ENCODE measurements around the gene SMIM24. TPM values are rescaled to one million over a fixed set of nuclear protein-coding genes. Genes with fewer than 3 reads are reported as not detected.
"Not testable (repeated sequence)": the region's sequence is repeated elsewhere in the genome, so short reads cannot be mapped to it uniquely, and the experiment has no call there.

Gene SMIM24
- 1 to 10 TPM; 5.2 to 6.0 TPM for total RNA-seq

DNA sequence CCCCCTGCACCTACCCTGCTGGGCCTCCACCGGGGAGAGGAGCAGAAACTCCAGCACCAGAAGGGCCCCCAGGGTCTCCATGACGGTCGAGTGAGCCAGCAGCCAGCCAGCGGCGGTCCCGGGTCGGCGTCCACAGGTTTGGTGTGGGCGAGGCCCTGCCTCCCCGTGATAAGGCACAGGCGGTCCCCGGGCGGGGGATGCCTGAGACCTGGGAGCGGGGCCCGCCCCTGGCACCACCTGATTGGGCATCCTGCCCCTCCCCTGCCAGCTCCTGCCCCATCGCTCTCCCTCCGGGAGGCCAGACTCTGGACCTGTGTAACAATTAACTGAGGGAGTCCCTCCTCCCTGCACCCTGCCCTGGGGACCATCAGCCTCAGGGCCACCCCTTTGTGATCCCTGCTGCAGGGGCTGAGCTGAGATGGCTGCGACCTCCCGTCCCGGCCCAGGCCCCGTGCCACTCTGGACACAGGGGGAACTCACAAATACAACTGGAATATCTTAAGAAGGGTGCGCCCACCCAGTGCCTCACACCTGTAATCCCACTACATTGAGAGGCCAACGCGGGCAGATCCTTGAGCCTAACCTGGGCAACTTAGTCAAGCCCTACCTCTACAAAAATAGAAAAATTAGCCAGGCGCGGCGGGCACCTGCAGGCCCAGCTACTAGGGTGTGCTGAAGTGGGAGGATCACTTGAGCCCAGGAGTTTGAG is at the start of gene SMIM24:
Gene SMIM24, minus strand, starts transcription at position 143 of the 709 bp plus-strand sequence. Its CDS starts 62 bp downstream, at position 81.
- Mint-ChIP-seq H3K4me1 (peaks cover 20% of the 10 kb centered on the region), H3K36me3 (no peaks in the 10 kb centered on the region), H3K27ac (peak within 1 kb of the TSS; percentile 96), H3K27me3 (peaks cover 3% of the 10 kb centered on the region), H3K9me3 (no peaks in the 10 kb centered on the region), H3K4me3 (peak within 1 kb of the TSS; percentile 91)
- DNase-seq (no peak), ATAC-seq (ENCODE audit: low read depth) (no peak)
- POLR2A ChIA-PET: interaction anchor here (1.7 kb wide), 1 partner anchor 19 kb away, joined by 4 read pairs; no protein-coding TSS in a partner anchor

DNA sequence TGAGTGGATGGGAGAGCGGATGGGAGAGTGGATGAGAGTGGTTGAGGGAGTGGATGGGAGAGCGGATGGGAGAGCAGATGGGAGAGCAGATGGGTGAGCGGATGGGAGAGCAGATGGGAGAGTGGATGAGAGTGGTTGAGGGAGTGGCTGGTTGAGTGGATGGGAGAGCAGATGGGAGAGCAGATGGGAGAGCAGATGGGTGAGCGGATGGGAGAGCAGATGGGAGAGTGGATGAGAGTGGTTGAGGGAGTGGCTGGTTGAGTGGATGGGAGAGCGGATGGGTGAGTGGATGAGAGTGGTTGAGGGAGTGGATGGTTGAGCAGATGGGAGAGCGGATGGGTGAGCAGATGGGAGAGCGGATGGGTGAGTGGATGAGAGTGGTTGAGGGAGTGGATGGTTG is 49.0 kb upstream of the SMIM24 start:
- DNase-seq; H3K4me1 Mint-ChIP-seq; H3K9me3 Mint-ChIP-seq; ATAC-seq (ENCODE audit: low read depth); H3K27ac Mint-ChIP-seq; H3K4me3 Mint-ChIP-seq; POLR2A ChIA-PET; H3K27me3 Mint-ChIP-seq: not testable (repeated sequence)
- peaks cover 12% of the 10 kb centered on the region for H3K36me3 Mint-ChIP-seq

DNA sequence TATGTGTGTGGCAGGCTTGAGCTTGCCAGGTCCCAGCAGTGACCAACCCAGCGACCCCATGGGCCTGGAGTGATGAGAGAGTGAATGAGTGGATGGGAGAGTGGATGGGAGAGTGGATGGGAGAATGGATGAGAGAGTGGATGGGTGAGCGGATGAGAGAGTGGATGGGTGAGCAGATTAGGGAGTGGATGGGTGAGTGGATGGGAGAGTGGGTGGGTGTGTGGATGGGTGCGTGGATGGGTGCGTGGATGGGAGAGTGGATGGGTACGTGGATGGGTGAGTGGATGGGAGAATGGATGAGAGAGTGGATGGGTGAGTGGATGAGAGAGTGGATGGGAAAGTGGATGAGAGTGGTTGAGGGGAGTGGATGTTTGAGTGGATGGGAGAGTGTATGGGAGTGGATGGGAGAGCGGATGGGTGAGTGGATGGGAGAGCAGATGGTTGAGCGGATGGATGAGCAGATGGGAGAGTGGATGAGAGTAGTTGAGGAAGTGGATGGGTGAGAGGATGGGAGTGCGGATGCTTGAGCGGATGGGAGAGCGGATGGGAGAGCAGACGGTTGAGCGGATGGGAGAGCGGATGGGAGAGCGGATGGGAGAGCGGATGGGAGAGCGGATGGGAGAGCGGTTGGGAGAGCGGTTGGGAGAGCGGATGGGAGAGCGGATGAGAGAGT is 48.4 kb upstream of the SMIM24 start:
- no peak overlapping the region for H3K27ac Mint-ChIP-seq
- H3K9me3 Mint-ChIP-seq: no peaks in the 10 kb centered on the region
- H3K4me1 Mint-ChIP-seq: no peaks in the 10 kb centered on the region
- no peak for DNase-seq
- peaks cover 12% of the 10 kb centered on the region for H3K36me3 Mint-ChIP-seq
- POLR2A ChIA-PET: no interaction called here
- no peaks in the 10 kb centered on the region for H3K27me3 Mint-ChIP-seq
- H3K4me3 Mint-ChIP-seq: no peak overlapping the region
- ATAC-seq (ENCODE audit: low read depth): no peak

- H3K4me3 Mint-ChIP-seq: no peak overlapping the region
- no peaks in the 10 kb centered on the region for H3K4me1 Mint-ChIP-seq
These were observed 47.8 kb upstream of the SMIM24 start for GRCh38 chr19:3528080-3528479.

GRCh38 chr19:3527238-3527910 is 47.0 kb upstream of the SMIM24 start:
- Mint-ChIP-seq H3K27ac (no peak overlapping the region), H3K4me1 (no peaks in the 10 kb centered on the region), H3K9me3 (no peaks in the 10 kb centered on the region), H3K4me3 (no peak overlapping the region), H3K27me3 (no peaks in the 10 kb centered on the region), H3K36me3 (peaks cover 7% of the 10 kb centered on the region)
- no peak for DNase-seq
- POLR2A ChIA-PET: no interaction called here
- ATAC-seq (ENCODE audit: low read depth): no peak

More at GRCh38 chr19:3528080-3528479, 47.8 kb upstream of the SMIM24 start:
- no peak for DNase-seq
- no peaks in the 10 kb centered on the region for H3K9me3 Mint-ChIP-seq
- no peak overlapping the region for H3K27ac Mint-ChIP-seq
- POLR2A ChIA-PET: no interaction called here
- ATAC-seq (ENCODE audit: low read depth): no peak
- no peaks in the 10 kb centered on the region for H3K27me3 Mint-ChIP-seq
- peaks cover 9% of the 10 kb centered on the region for H3K36me3 Mint-ChIP-seq

GRCh38 chr19:3526507-3527237 is 46.3 kb upstream of the SMIM24 start:
- no peak for DNase-seq
- Mint-ChIP-seq H3K27me3 (no peaks in the 10 kb centered on the region), H3K36me3 (peaks cover 9% of the 10 kb centered on the region), H3K4me1 (no peaks in the 10 kb centered on the region), H3K4me3 (no peak overlapping the region), H3K9me3 (no peaks in the 10 kb centered on the region), H3K27ac (no peak overlapping the region)
- ATAC-seq (ENCODE audit: low read depth): no peak
- POLR2A ChIA-PET: no interaction called here

DNA sequence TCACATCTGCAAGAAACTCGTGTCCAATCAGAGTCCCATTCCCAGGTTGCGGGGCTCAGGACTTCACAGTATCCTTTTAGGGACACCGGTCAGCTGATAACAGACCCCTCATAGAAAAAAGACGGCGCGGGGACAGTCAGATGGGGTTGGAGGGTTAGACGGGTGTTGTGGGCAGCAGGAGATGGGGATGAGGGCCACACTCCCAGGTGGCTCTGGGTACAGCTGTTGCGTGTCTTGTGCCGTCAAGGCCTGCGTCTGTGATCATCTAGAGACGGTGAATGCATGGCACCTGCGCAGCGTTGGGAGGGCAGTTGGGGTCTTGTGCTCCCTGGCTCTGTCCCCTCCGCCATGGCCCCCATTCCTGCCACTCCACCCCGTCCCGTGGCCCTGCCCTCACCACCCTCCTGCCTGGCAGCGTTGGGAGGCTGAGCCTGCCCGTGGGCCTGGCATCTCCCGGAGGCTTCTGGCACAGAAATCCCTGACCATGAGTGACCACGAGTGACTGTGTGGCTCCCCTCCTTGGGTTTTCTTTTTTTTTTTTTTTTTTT is 44.7 kb upstream of the SMIM24 start:
- Mint-ChIP-seq H3K4me1 (peaks cover 5% of the 10 kb centered on the region), H3K27ac (no peak overlapping the region), H3K4me3 (no peak overlapping the region), H3K9me3 (no peaks in the 10 kb centered on the region), H3K27me3 (no peaks in the 10 kb centered on the region), H3K36me3 (peaks cover 13% of the 10 kb centered on the region)
- no peak for DNase-seq
- POLR2A ChIA-PET: no interaction called here
- no peak for ATAC-seq (ENCODE audit: low read depth)

GRCh38 chr19:3524078-3524842 is 43.9 kb upstream of the SMIM24 start:
- DNase-seq (no peak), ATAC-seq (ENCODE audit: low read depth) (no peak)
- Mint-ChIP-seq H3K4me3 (no peak overlapping the region), H3K36me3 (peaks cover 13% of the 10 kb centered on the region), H3K27ac (no peak overlapping the region), H3K9me3 (no peaks in the 10 kb centered on the region), H3K4me1 (peaks cover 5% of the 10 kb centered on the region), H3K27me3 (no peaks in the 10 kb centered on the region)
- POLR2A ChIA-PET: no interaction called here

GRCh38 chr19:3523361-3524077 is 43.2 kb upstream of the SMIM24 start:
- no peaks in the 10 kb centered on the region for H3K27me3 Mint-ChIP-seq
- DNase-seq (no peak), ATAC-seq (ENCODE audit: low read depth) (no peak)
- peaks cover 5% of the 10 kb centered on the region for H3K4me1 Mint-ChIP-seq
- no peaks in the 10 kb centered on the region for H3K9me3 Mint-ChIP-seq
- peaks cover 13% of the 10 kb centered on the region for H3K36me3 Mint-ChIP-seq
- H3K4me3 Mint-ChIP-seq: no peak overlapping the region
- no peak overlapping the region for H3K27ac Mint-ChIP-seq
- POLR2A ChIA-PET: no interaction called here

GRCh38 chr19:3522421-3523360 is 42.4 kb upstream of the SMIM24 start:
- peaks cover 5% of the 10 kb centered on the region for H3K4me1 Mint-ChIP-seq
- POLR2A ChIA-PET: no interaction called here
- no peaks in the 10 kb centered on the region for H3K9me3 Mint-ChIP-seq
- H3K27ac Mint-ChIP-seq: no peak overlapping the region
- H3K36me3 Mint-ChIP-seq: peaks cover 11% of the 10 kb centered on the region
- no peaks in the 10 kb centered on the region for H3K27me3 Mint-ChIP-seq
- H3K4me3 Mint-ChIP-seq: no peak overlapping the region
- DNase-seq: no peak
- no peak for ATAC-seq (ENCODE audit: low read depth)

- no peak overlapping the region for H3K27ac Mint-ChIP-seq
- ATAC-seq (ENCODE audit: low read depth): no peak
These were observed 40.8 kb upstream of the SMIM24 start for GRCh38 chr19:3521104-3521445.

More at GRCh38 chr19:3521104-3521445, 40.8 kb upstream of the SMIM24 start:
- no peak overlapping the region for H3K4me3 Mint-ChIP-seq
- no peaks in the 10 kb centered on the region for H3K27me3 Mint-ChIP-seq
- H3K4me1 Mint-ChIP-seq: peaks cover 10% of the 10 kb centered on the region
- no peaks in the 10 kb centered on the region for H3K9me3 Mint-ChIP-seq
- POLR2A ChIA-PET: interaction anchor here (0.5 to 0.7 kb wide), 2 partner anchors 167 to 356 kb away, joined by 3 to 5 read pairs; no protein-coding TSS in a partner anchor
- DNase-seq: no peak
- H3K36me3 Mint-ChIP-seq: peaks cover 8% of the 10 kb centered on the region
